WERI-Rb-1 (cell line): ENCODE results near the gene NCAPG2.
"Not testable (repeated sequence)": the region's sequence is repeated elsewhere in the genome, so short reads cannot be mapped to it uniquely, and the experiment has no call there.

Experiments
- DNase-seq: peaks from one replicate; pipeline ENCODE4 v3.0.0-alpha.2; 2020
- H3K27ac ChIP-seq: fragments of 250-450 bp; sonication (Bioruptor Pico); 2 replicates; pipeline ENCODE4 v1.5.1; 2020; ENCODE audit warnings: mild to moderate bottlenecking, moderate library complexity
- H3K27me3 ChIP-seq: fragments of 250-450 bp; sonication (Bioruptor Pico); 2 replicates; pipeline ENCODE4 v1.5.1; 2021; ENCODE audit warnings: mild to moderate bottlenecking, low read depth, moderate library complexity; ENCODE audit not compliant: insufficient read depth, severe bottlenecking
- H3K36me3 ChIP-seq: fragments of 250-450 bp; sonication (Bioruptor Pico); 2 replicates; pipeline ENCODE4 v1.5.1; 2020; ENCODE audit warnings: mild to moderate bottlenecking, moderate library complexity
- H3K4me3 ChIP-seq: 2 replicates; pipeline ENCODE4 v1.5.1; 2011; ENCODE audit warnings: low read depth, mild to moderate bottlenecking, control low read depth, low read length
- H3K9me3 ChIP-seq: fragments of 250-450 bp; sonication (Bioruptor Pico); 2 replicates; pipeline ENCODE4 v1.5.1; 2021; ENCODE audit warnings: mild to moderate bottlenecking, moderate library complexity; ENCODE audit not compliant: severe bottlenecking
- TF ChIP-seq, protein P1 (sequence below): IDR thresholded peaks from 2 replicates; pipeline ENCODE4 v1.5.1; 2011; ENCODE audit warnings: low read depth, mild to moderate bottlenecking, control low read depth, inconsistent platforms, low read length

NCAPG2 gene

DNA sequence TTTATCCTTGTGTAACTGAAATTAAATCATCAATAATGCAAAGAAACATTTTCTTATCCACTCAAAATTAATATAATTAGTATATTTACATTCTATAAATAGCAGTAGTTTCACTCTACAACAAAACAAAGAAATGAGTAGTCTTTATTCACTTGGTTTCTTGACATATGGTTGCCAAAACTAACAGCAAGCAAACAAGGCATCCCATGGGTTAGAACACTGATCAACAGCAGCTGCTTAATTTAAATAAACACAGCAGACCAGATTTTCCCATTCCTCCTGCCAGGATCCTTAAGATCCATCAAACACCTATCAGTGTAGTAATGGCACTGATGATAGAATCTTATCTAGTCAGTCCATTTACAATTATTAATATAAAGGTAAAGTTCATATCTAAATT lies 22.1 kb downstream of the NCAPG2 start:
- TF ChIP-seq, protein P1, sequence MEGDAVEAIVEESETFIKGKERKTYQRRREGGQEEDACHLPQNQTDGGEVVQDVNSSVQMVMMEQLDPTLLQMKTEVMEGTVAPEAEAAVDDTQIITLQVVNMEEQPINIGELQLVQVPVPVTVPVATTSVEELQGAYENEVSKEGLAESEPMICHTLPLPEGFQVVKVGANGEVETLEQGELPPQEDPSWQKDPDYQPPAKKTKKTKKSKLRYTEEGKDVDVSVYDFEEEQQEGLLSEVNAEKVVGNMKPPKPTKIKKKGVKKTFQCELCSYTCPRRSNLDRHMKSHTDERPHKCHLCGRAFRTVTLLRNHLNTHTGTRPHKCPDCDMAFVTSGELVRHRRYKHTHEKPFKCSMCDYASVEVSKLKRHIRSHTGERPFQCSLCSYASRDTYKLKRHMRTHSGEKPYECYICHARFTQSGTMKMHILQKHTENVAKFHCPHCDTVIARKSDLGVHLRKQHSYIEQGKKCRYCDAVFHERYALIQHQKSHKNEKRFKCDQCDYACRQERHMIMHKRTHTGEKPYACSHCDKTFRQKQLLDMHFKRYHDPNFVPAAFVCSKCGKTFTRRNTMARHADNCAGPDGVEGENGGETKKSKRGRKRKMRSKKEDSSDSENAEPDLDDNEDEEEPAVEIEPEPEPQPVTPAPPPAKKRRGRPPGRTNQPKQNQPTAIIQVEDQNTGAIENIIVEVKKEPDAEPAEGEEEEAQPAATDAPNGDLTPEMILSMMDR: no peak
- Histone ChIP-seq H3K36me3 (peaks cover 82% of the 10 kb centered on the region), H3K27ac (no peak overlapping the region), H3K9me3 (no peaks in the 10 kb centered on the region), H3K27me3 (no peaks in the 10 kb centered on the region), H3K4me3 (no peak overlapping the region)
- no peak for DNase-seq

DNA sequence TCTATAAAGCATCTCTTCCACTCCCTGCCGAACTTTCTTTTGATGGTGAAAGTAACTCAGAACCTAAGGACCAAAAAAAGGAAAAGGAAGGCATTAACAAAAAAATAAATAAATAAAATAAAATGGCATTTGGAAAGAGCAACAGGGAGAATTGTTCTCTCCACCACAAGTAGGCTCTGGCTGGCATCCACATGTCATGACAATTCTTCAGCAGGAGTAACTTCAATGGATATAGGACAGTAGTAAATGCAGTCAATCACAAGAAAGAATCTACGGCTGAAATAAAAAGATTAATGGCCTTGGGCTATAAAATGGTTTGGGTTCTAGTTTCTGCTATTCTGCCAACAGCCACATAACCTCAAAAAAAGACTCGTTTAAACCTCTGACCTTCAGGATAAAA lies 23.9 kb downstream of the NCAPG2 start:
- Histone ChIP-seq H3K4me3 (no peak overlapping the region), H3K9me3 (no peaks in the 10 kb centered on the region), H3K27ac (no peak overlapping the region), H3K27me3 (no peaks in the 10 kb centered on the region), H3K36me3 (peaks cover 77% of the 10 kb centered on the region)
- TF ChIP-seq, protein P1: no peak
- no peak for DNase-seq

DNA sequence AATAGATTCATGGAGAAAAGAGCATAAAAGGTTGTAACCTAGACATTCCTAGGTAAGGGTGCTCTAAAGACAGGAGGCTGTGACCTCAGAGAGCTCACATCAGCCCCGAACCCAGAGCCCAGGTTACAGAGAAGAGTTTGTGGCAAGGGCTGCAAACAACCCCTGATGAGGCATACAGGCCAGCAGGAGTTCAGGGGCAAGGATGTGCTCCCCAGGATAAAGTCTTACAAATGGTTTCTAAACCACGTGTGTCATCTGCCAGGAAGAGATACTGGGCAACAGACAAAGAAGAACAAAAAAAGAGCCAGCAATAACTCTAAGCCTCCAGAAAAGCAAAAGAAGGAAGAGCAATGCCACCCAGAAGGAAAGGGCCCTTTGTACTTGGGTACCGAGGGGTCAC lies 27.7 kb downstream of the NCAPG2 start:
- DNase-seq: no peak
- H3K4me3 ChIP-seq: no peak overlapping the region
- no peaks in the 10 kb centered on the region for H3K27me3 ChIP-seq
- peaks cover 74% of the 10 kb centered on the region for H3K36me3 ChIP-seq
- no peaks in the 10 kb centered on the region for H3K9me3 ChIP-seq
- no peak overlapping the region for H3K27ac ChIP-seq
- TF ChIP-seq, protein P1: no peak

DNA sequence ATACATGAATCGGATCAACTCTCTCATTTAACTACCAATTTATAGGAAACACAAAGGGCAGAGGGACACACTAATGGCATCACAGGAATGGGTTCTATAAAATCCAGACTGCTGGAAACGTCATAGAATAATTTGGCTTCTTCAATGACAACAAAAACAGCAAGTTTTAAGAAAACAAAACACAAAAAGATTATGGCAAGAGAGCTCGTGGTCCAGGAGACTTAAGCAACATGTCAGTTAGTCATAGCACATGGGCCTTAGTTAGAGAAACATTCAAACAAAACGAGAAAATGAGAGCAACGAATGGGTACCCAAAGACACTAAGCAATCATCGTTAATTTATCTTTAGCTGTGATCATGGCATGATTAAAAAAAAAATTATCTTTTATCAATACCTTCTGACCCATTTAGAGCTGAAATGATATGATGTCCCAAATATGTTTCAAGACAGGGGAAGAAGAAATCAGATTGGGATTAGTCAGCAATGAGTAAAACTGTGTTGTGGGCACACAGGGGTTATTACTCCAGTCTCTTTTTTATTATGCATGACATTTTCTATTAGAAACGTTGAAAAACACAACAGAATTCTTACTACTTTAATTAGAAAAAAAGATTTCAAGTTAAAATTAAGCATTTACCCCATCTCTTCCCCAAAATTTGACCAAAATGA lies 28.3 kb downstream of the NCAPG2 start:
- DNase-seq: no peak
- Histone ChIP-seq H3K4me3 (no peak overlapping the region), H3K27ac (no peak overlapping the region), H3K27me3 (no peaks in the 10 kb centered on the region), H3K36me3 (peaks cover 77% of the 10 kb centered on the region), H3K9me3 (no peaks in the 10 kb centered on the region)
- TF ChIP-seq, protein P1: no peak

DNA sequence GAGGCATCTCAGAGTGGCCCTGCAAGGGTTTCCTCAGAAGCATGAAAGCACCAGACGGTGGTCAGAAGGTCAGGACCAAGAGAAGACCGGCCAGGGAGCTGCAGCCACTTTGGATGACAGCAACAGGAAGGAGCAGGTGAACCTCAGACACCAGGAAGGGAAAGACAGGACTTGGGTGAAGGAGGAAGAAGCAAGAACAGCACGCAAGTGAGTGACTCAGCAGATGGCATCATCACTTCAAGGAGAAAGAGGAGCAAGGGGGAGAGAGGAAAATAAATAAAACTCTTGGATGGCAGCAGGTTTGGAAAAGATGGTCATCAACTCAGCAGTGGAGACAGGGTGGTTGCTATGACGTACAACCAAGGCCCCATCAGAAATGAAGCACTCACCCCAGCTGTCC lies 31.6 kb downstream of the NCAPG2 start:
- Histone ChIP-seq H3K4me3 (no peak overlapping the region), H3K9me3 (no peaks in the 10 kb centered on the region), H3K27ac (no peak overlapping the region), H3K27me3 (no peaks in the 10 kb centered on the region), H3K36me3 (peaks cover 72% of the 10 kb centered on the region)
- TF ChIP-seq, protein P1: no peak
- no peak for DNase-seq

DNA sequence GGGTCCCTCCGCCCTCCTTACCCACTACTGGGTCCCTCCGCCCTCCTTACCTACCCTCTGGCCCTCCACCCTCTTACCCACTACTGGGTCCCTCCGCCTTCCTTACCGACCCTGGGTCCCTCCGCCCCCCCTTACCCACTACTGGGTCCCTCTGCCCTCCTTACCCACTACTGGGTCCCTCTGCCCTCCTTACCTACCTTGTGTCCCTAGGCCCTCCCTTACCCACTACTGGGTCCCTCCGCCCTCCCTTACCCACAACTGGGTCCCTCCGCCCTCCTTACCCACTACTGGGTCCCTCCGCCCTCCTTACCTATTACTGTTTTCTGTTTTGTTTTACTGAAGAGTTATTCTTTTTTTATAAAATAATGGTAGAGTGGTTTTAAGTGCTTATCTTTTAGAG lies 36.5 kb downstream of the NCAPG2 start:
- not testable (repeated sequence) for DNase-seq, H3K27me3 ChIP-seq, H3K4me3 ChIP-seq, H3K9me3 ChIP-seq, H3K27ac ChIP-seq
- peaks cover 71% of the 10 kb centered on the region for H3K36me3 ChIP-seq

DNA sequence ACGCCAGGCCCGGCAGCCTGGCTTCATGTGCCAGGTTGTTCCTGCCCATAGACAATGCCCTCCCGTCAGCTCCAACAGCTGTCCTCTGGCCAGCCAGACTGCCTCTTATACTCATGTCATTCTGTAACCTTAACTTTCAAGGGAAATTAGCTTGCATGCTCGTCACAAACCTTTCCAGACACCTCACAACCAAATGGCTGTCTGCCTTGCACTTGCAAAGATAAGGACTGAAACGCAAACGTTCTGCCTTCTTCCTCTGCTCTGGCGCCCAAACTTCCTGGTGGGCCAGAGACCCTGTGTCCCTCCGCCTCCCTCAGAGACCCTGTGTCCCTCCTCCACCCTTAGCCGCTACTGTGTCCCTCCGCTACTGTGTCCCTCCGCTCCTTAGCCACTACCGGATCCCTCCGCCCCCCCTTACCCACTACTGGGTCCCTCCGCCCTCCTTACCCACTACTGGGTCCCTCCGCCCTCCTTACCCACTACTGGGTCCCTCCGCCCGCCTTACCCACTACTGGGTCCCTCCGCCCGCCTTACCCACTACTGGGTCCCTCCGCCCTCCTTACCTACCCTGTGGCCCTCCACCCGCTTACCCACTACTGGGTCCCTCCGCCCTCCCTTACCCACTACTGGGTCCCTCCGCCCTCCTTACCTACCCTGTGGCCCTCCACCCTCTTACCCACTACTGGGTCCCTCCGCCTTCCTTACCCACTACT lies 37.5 kb downstream of the NCAPG2 start:
- peaks cover 73% of the 10 kb centered on the region for H3K36me3 ChIP-seq
- H3K27ac ChIP-seq, DNase-seq, H3K27me3 ChIP-seq, H3K4me3 ChIP-seq, H3K9me3 ChIP-seq: not testable (repeated sequence)
